Motor neuron (in vitro differentiated cells): Measurements from ENCODE around the gene PTGES2. TPM values are rescaled to one million over a fixed set of nuclear protein-coding genes. Genes with fewer than 3 reads are reported as not detected.

Source experiments
- ATAC-seq, 8 experiments: fragments of 200-7000 bp; cut with Tn5 transposase; replicated peaks in 6 of 8; 2 replicates each; pipeline ENCODE4 v1.8.0; 2021; ENCODE audit warnings: mild to moderate bottlenecking in 8 of 8, moderate library complexity in 8 of 8
- H3K27ac ChIP-seq, 2 donors: fragments of 250-450 bp; sonication (Bioruptor Pico); 2 replicates each; pipeline ENCODE4 v1.9.0; 2021; ENCODE audit warnings: antibody characterized with exemption in 2 of 2, mild to moderate bottlenecking in 2 of 2, moderate library complexity in 1 of 2
- H3K4me1 ChIP-seq, 2 donors: fragments of 250-450 bp; sonication (Bioruptor Pico); replicated peaks in 1 of 2; 2 replicates each; pipeline ENCODE4 v1.6.1; 2021; ENCODE audit warnings: antibody characterized with exemption in 2 of 2, mild to moderate bottlenecking in 2 of 2, moderate library complexity in 1 of 2
- H3K4me3 ChIP-seq, 5 donors: fragments of 250-450 bp; sonication (Bioruptor Pico); 2 replicates each; pipeline ENCODE4 v1.9.0; 2021; ENCODE audit warnings: antibody characterized with exemption in 5 of 5, mild to moderate bottlenecking in 5 of 5, moderate library complexity in 4 of 5
- WGBS, 10 experiments: fragments of 450-650 bp; shearing (Covaris generic); methylation state at CpG; one replicate each; pipeline ENCODE4 v1.0.0; 2022; 5-methylcytosine and 5-hydroxymethylcytosine counted together
- in situ Hi-C, 9 experiments: fragments of 400-800 bp; cut with MboI; loops; one replicate each; pipeline ENCODE4 v1.15.0; 2021; ENCODE audit warnings: low sequenced_read_pairs in 9 of 9, low pct_unique_long_range_greater_than_20kb in 2 of 9; ENCODE audit not compliant: unreplicated experiment in 9 of 9
- total RNA-seq, 8 experiments: library from RNA; unstranded; fragments of 300-600 nt; gene quantifications; 2 replicates each; pipeline versions ENCODE4 v1.2.3 to v1.2.4, GENCODE V29; 2022

Gene PTGES2
- total RNA-seq, 8 experiments from 2014 or later: 42.6 to 111 (median 50.9) TPM

GRCh38 chr9:128162215-128163026, 34.9 kb upstream of the PTGES2 start:
- in situ Hi-C loops: no loop called here
- peaks cover 5 to 6% of the 10 kb centered on the region in 2 donors for H3K4me1 ChIP-seq
- no peak overlapping the region for H3K27ac ChIP-seq
- ATAC-seq: no peak
- H3K4me3 ChIP-seq: no peak overlapping the region
- WGBS, 10 experiments: 67 to 100% (median 91%) methylated on average over 1 to 7 of the region's 10 CpGs; no CpG with 5 or more reads in 2 of the 10 experiments

- in situ Hi-C loops: no loop called here
- ATAC-seq: no peak
- Histone ChIP-seq H3K27ac (no peak overlapping the region), H3K4me1 (peaks cover 5 to 6% of the 10 kb centered on the region in 2 donors), H3K4me3 (peak overlapping the region in 4 of 5 donors; percentile 60 to 90 (median 76))
- WGBS, 10 experiments: 70 to 100% (median 93%) methylated on average over 1 to 9 of the region's 13 CpGs; no CpG with 5 or more reads in 2 of the 10 experiments
Measured at GRCh38 chr9:128161215-128161902, 33.8 kb upstream of the PTGES2 start.

GRCh38 chr9:128160603-128160987, 33.1 kb upstream of the PTGES2 start:
- in situ Hi-C loops: no loop called here
- peak overlapping the region; percentile 69 to 71 for H3K27ac ChIP-seq
- ATAC-seq: peak in 3 of 8 experiments; percentile 1 to 7 (median 2)
- WGBS, 10 experiments: 0 to 4% (median 3%) methylated on average over 3 to 8 of the region's 23 CpGs; no CpG with 5 or more reads in 6 of the 10 experiments
- peak overlapping the region; percentile 60 to 90 (median 82) for H3K4me3 ChIP-seq
- peaks cover 5 to 6% of the 10 kb centered on the region in 2 donors for H3K4me1 ChIP-seq

- in situ Hi-C loops: no loop called here
- WGBS, 10 experiments: 0% methylated on average over 1 to 14 of the region's 77 CpGs; no CpG with 5 or more reads in 6 of the 10 experiments
- Histone ChIP-seq H3K27ac (peak within 1 kb of the TSS; percentile 69 to 73), H3K4me1 (peaks cover 5 to 6% of the 10 kb centered on the region in 2 donors), H3K4me3 (peak within 1 kb of the TSS; percentile 60 to 90 (median 82))
- peak; percentile 87 to 94 (median 90) for ATAC-seq
Measured at GRCh38 chr9:128159784-128160602, 32.5 kb upstream of the PTGES2 start, which contains the start of gene BBLN. Gene BBLN, plus strand, starts transcription at chr9:128160265. Its CDS starts 143 bp downstream, at chr9:128160408.

GRCh38 chr9:128159522-128159783, 31.9 kb upstream of the PTGES2 start:
- peak in 2 of 8 experiments; percentile 0 to 1 for ATAC-seq

GRCh38 chr9:128155736-128156500, 28.4 kb upstream of the PTGES2 start:
- H3K27ac ChIP-seq: no peak overlapping the region
- in situ Hi-C loops: no loop called here
- H3K4me3 ChIP-seq: no peak overlapping the region
- H3K4me1 ChIP-seq: peaks cover 3 to 5% of the 10 kb centered on the region in 2 donors
- 60 to 100% (median 88%) methylated on average over 1 to 7 of the region's 7 CpGs; no CpG with 5 or more reads in 4 of the 10 experiments for WGBS, 10 experiments
- ATAC-seq: no peak

More at GRCh38 chr9:128159522-128159783, 31.9 kb upstream of the PTGES2 start:
- 40 to 100% (median 54%) methylated on average over 1 to 6 of the region's 11 CpGs; no CpG with 5 or more reads in 6 of the 10 experiments for WGBS, 10 experiments
- Histone ChIP-seq H3K4me1 (peaks cover 5 to 6% of the 10 kb centered on the region in 2 donors), H3K4me3 (peak overlapping the region; percentile 60 to 90 (median 82)), H3K27ac (peak overlapping the region; percentile 42 to 73)
- in situ Hi-C loops: no loop called here

GRCh38 chr9:128153947-128154695, 26.6 kb upstream of the PTGES2 start:
- WGBS, 10 experiments: 60 to 100% (median 85%) methylated on average over 1 to 3 of the region's 13 CpGs; no CpG with 5 or more reads in 6 of the 10 experiments
- in situ Hi-C loops: no loop called here
- peak in 4 of 8 experiments; percentile 4 to 6 (median 6) for ATAC-seq
- Histone ChIP-seq H3K4me3 (no peak overlapping the region), H3K4me1 (peaks cover 0 to 5% of the 10 kb centered on the region in 2 donors), H3K27ac (peak overlapping the region in 1 of 2 donors; percentile 16)

GRCh38 chr9:128153060-128153946, 25.8 kb upstream of the PTGES2 start:
- peak in 5 of 8 experiments; percentile 10 to 21 (median 13) for ATAC-seq
- peak overlapping the region in 1 of 2 donors; percentile 39 for H3K27ac ChIP-seq
- no peak overlapping the region for H3K4me3 ChIP-seq
- H3K4me1 ChIP-seq: peaks cover 0 to 5% of the 10 kb centered on the region in 2 donors
- 80 to 100% methylated on average over 1 of the region's 26 CpGs; no CpG with 5 or more reads in 8 of the 10 experiments for WGBS, 10 experiments
- in situ Hi-C loops: no loop called here

GRCh38 chr9:128152133-128153059, 24.9 kb upstream of the PTGES2 start:
- in situ Hi-C loops: no loop called here
- Histone ChIP-seq H3K4me1 (peaks cover 0 to 5% of the 10 kb centered on the region in 2 donors), H3K4me3 (no peak overlapping the region), H3K27ac (peak overlapping the region in 1 of 2 donors; percentile 39)
- ATAC-seq: peak in 4 of 8 experiments; percentile 1 to 22 (median 8)
- 80 to 100% (median 89%) methylated on average over 1 to 6 of the region's 13 CpGs; no CpG with 5 or more reads in 4 of the 10 experiments for WGBS, 10 experiments
